CD4-positive, alpha-beta T cell treated with Interleukin-4 for 1 hour (primary cell): ENCODE data around the gene DNLZ.
"Not testable (repeated sequence)": the region's sequence is repeated elsewhere in the genome, so short reads cannot be mapped to it uniquely, and the experiment has no call there.

ENCODE experiments used
- DNase-seq, 2 donors: peaks; one replicate each; pipeline ENCODE4 v3.0.0-alpha.2; 2020 to 2022

The DNLZ gene

GRCh38 chr9:136329636-136330405 lies 33.7 kb downstream of the DNLZ start:
- DNase-seq, result no peak

GRCh38 chr9:136329211-136329627 lies 34.3 kb downstream of the DNLZ start:
- no peak for DNase-seq

GRCh38 chr9:136328622-136329041 lies 34.9 kb downstream of the DNLZ start:
- no peak for DNase-seq

GRCh38 chr9:136328011-136328621 lies 35.4 kb downstream of the DNLZ start:
- DNase-seq, result no peak

GRCh38 chr9:136327304-136327974 lies 36.1 kb downstream of the DNLZ start, which contains the start of gene GPSM1:
Gene GPSM1, plus strand, starts transcription at chr9:136327539. Its CDS starts 157 bp downstream, at chr9:136327696.
- DNase-seq, result peak; percentile 36 to 52

GRCh38 chr9:136326761-136327303 lies 36.7 kb downstream of the DNLZ start:
- no peak for DNase-seq

- no peak for DNase-seq
Measured at GRCh38 chr9:136326061-136326760, 37.3 kb downstream of the DNLZ start.

- DNase-seq, result no peak
Measured at GRCh38 chr9:136325358-136325757, 38.2 kb downstream of the DNLZ start.

GRCh38 chr9:136324501-136325300 lies 38.8 kb downstream of the DNLZ start:
- DNase-seq, result no peak

- no peak for DNase-seq
Measured at GRCh38 chr9:136323371-136323789, 40.2 kb downstream of the DNLZ start.

- no peak for DNase-seq
Measured at GRCh38 chr9:136322756-136323330, 40.7 kb downstream of the DNLZ start.

- no peak for DNase-seq
Measured at GRCh38 chr9:136321561-136321960, 42.0 kb downstream of the DNLZ start.

- not testable (repeated sequence) for DNase-seq
Measured at GRCh38 chr9:136320972-136321371, 42.6 kb downstream of the DNLZ start.

- DNase-seq, result not testable (repeated sequence)
Measured at GRCh38 chr9:136319955-136320354, 43.6 kb downstream of the DNLZ start.

- DNase-seq, result not testable (repeated sequence)
Measured at GRCh38 chr9:136319244-136319643, 44.3 kb downstream of the DNLZ start.

- DNase-seq, result no peak
Measured at GRCh38 chr9:136318776-136319241, 44.7 kb downstream of the DNLZ start.

- no peak for DNase-seq
Measured at GRCh38 chr9:136318111-136318775, 45.3 kb downstream of the DNLZ start.

- DNase-seq, result no peak
Measured at GRCh38 chr9:136317695-136318094, 45.8 kb downstream of the DNLZ start.

GRCh38 chr9:136316896-136317676 lies 46.5 kb downstream of the DNLZ start:
- no peak for DNase-seq

GRCh38 chr9:136316271-136316751 lies 47.2 kb downstream of the DNLZ start:
- DNase-seq, result peak; percentile 72
